K562 treated with DMSO at 1 percent for 24 hours (cell line): ENCODE measurements around the gene AIM2. TPM values are rescaled to one million over a fixed set of nuclear protein-coding genes. Genes with fewer than 3 reads are reported as not detected.

ENCODE experiments used
- total RNA-seq: library from RNA; unstranded; fragments of 300-600 nt; gene quantifications from 2 replicates; pipeline ENCODE4 v1.2.3, GENCODE V29; 2022; ENCODE audit warnings: low read depth; ENCODE audit not compliant: insufficient read depth

Gene AIM2
- total RNA-seq, result 0.45 and 1.3 TPM in 2 replicates

GRCh38 chr1:159076438-159077119 is at the start of gene AIM2:
AIM2 (minus strand) TSS chr1:159076766; CDS start chr1:159073499, 3,267 bp downstream.

Other genes starting within 250 kb of the AIM2 start
- gene MNDA, start 245.4 kb downstream of the AIM2 start, total RNA-seq, result not detected in 2 replicates
- gene PYHIN1, start 145.2 kb downstream of the AIM2 start, total RNA-seq, result not detected in 2 replicates
- gene IFI16, start 66.9 kb downstream of the AIM2 start, total RNA-seq, result 26.6 and 29.5 TPM in 2 replicates
- not detected in 2 replicates for gene CADM3, start 94.8 kb upstream of the AIM2 start, total RNA-seq
- gene ACKR1, start 128.1 kb upstream of the AIM2 start, total RNA-seq, result 0.24 TPM in 1 of 2 replicates, not detected in the other
- gene FCER1A, start 225.6 kb upstream of the AIM2 start, total RNA-seq, result not detected in 2 replicates